Lung microvascular endothelial cell (primary cell): ENCODE results near the gene NR6A1. TPM values are rescaled to one million over a fixed set of nuclear protein-coding genes. Genes with fewer than 3 reads are reported as not detected.

Experiments used
- DNase-seq, 2 donors: peaks; one replicate each; pipeline versions ENCODE4 v3.0.0 to v3.0.0-alpha.2; 2010; ENCODE audit warnings: low read depth in 2 of 2
- total RNA-seq: library from RNA; depleted of rRNA; stranded (reverse); fragments of >200 nt; gene quantifications from 2 replicates; pipeline ENCODE4 v1.2.1, GENCODE V29; 2014

The NR6A1 gene
- total RNA-seq, 1 donor from 2014 or later, result 1.2 TPM

DNA sequence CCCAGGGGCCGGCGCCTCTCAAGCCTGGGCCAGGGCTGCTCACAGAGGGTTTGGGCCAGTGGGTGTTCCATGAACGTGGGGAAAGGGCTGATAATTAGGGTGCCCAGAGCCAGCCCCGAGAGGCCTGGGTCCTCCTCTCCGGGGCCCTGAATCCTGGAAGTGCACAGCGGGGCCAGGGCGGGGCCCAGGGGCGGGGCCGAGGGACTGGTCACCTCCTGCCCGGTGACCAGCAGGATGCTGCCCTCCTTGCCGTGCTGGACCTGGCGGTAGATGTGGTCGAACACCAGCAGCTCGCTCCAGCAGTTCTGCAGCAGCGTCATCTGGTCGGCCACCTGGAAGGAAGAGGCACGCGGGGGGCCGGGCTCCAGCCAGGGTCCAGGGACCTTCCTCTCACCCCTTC is 278.3 kb downstream of the NR6A1 start:
- DNase-seq, result no peak

DNA sequence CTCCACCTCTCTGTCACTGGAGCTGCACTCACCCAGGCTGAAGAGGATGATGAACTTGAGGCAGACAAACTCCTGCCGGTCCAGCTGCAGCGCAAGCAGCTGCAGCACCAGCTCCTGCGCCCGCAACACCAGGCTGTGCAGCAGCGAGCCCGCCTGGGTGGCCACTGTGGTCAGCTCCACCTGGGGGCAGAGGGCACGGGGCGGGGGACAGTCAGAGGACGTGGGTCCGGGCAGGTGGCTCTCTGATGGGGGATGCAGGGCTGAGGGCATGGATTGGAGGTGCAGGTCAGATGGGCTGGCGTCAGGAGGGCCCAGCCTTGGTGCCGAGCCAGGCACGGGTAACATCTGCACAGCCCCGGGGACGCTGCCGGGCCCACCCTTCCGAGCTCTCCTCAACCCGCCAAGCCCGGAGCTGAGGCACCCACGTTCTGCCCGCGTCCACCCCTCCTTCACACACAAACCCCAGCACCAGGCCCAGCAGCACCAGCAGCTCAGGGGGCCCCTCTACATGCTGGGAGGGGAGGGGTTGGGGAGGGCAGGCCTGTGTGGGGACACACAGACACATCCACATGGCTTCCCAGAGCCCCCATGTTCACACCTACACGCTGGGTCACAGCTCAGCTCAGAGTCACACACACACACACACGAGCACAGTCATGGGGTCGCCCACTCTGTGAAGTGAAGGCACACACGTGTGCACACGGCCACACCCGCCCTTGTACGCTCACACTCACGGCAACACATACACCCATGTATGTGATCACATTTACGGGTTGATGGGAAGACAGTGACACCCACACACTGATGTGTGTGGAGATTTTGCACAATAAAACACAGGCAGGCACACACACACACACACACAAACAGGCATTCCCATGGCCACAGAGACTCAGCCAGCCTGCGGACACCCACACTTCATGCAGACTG is 279.8 kb downstream of the NR6A1 start:
- no peak for DNase-seq

GRCh38 chr9:124490004-124490403 is 281.1 kb downstream of the NR6A1 start:
- no peak for DNase-seq

DNA sequence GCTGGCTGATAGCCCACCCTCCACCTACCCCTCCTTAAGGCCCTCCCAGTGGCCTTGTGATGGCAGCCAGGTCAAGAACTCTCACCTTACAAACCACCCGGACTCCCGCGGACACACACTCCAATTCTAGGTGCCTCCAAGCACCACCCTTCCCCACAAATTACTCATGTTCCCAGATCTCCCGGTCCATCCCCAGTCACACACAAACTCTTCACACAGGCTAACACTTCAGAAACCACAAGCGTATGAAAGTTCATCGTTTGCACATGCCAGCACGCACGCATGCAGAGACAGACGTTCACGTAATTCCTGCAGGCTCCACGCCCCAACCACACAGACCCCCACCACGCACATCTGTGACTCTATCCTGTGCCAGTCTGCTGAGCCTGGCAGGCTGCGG is 281.9 kb downstream of the NR6A1 start:
- no peak for DNase-seq

- DNase-seq, result no peak
These were observed 282.4 kb downstream of the NR6A1 start for GRCh38 chr9:124488641-124489210.

GRCh38 chr9:124487260-124488182 is 283.6 kb downstream of the NR6A1 start:
- no peak for DNase-seq

GRCh38 chr9:124486778-124487259 is 284.3 kb downstream of the NR6A1 start:
- DNase-seq, result peak in 1 of 2 donors; percentile 21

DNA sequence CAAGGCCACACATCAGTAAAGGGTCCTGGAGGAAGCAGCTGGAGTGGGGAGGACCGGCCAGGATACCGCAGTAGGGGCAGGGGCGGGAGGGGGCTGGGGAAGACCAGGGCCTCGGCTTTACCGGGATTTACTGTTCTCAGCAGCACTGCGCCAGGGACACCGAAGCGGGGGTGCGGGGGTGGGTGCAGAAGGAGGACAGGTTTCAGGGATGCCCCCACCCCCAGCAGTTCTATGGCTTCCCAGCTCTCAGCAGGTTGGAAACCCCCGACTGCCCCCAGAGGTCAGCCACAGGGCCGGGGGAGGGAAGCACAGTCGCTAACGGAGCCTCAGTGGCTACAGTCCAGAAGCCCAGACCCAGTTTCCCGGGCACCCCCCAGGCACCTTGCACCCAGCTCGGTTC is 285.2 kb downstream of the NR6A1 start:
- no peak for DNase-seq

DNA sequence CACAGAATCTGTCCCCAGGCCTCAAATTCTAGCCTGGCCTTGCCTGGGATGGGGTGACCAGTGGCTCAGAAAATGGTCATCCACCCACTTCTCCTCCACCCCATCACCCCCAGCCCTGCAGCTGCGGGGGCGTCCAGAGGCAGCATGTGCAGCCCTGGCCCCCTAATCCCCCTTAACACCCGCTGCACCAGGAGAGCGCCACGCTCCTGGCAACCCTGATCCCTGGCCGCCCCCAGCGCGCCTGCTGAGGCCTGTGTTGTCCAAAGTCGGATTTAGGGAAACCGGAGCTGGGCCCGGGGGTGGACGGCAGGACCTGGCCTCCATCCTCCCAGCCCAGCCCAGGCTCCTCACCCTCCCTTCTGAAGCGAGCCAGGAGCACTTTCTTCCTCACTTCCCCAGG is 285.9 kb downstream of the NR6A1 start:
- no peak for DNase-seq

DNA sequence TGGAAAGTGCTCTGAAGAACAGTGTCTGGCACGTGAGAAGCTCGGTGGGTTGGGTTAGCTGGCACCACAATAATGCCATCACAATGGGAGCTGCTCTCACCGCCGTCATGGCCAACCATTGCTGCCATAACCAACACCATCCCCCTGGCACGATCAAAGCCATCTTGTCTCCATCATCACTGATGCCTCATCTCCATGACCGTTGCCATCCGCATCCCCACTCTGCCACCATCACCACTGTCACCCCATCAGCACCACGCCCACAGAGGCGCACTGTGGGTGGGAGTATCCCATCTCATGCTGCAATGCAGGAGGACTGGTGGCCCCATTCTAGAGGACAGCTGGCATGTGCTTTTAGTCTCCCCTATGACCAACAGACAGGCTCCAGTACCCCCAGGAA is 287.6 kb downstream of the NR6A1 start:
- no peak for DNase-seq

DNA sequence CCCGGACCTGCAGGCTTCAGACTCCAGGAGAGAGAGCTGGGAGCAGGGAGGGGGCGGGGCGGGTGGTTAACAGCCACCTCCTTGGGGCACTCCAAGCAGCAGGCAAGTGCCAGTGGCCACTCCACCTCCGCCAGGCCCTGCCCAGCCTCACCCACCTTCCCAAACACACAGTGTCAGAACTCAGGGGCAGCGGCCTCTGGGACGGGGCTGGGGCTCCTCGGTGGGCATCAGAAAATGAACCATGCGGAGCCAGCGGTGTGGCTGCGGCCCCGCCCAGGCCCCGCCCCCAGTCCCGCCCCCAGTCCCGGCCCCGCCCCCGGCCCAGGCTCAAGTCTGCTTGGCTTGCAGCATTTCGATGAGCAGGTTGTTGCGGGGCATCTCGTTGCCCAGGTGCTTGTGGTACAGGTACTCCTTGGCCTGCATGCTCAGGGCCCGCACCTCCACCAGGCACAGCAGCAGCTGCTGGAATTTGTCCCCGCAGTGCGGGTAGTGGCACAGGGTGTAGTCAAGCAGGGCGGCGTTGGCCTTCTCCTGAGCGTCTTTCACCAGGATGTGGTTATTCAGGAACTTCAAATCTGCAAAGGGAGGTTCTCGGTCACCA is 288.6 kb downstream of the NR6A1 start:
- DNase-seq, result no peak

DNA sequence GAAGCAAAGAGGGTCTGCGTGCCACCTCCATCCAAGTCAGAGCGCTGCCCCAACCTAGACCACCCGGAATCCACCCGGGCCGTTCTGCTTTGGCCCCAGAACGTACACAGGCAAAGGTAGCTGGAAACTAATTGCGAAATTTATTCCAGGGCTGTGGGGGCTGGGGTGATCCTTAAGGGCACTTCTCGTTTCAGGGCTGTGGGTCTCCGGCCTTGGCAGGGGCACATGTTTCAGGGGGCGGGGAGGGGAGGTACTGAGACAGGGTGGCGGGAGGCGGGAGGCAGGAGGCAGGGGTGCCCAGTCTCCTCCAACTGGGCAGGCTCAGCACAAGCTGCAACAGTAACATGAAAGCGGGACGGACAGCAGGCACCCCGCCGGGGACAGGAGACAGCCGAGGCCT is 290.0 kb downstream of the NR6A1 start:
- no peak for DNase-seq

DNA sequence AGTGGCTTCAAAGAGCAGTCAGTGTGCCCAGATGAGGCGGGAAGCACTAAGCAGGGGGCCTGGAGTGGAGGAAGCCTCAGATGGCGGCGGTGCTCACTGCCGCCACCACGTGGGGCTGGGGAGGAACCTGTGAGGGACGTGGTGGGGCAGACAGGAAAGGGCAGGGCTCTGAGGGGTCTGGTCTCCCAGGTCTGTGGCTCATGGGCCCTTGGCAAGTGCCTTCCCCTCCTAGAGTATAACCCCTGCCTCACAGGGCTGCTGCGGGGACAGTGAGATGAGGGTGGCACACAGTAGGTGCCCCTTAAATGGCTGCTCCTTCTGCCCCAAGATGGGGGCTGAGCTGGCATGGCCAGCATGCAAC is 290.5 kb downstream of the NR6A1 start:
- DNase-seq, result peak; percentile 31 to 55

DNA sequence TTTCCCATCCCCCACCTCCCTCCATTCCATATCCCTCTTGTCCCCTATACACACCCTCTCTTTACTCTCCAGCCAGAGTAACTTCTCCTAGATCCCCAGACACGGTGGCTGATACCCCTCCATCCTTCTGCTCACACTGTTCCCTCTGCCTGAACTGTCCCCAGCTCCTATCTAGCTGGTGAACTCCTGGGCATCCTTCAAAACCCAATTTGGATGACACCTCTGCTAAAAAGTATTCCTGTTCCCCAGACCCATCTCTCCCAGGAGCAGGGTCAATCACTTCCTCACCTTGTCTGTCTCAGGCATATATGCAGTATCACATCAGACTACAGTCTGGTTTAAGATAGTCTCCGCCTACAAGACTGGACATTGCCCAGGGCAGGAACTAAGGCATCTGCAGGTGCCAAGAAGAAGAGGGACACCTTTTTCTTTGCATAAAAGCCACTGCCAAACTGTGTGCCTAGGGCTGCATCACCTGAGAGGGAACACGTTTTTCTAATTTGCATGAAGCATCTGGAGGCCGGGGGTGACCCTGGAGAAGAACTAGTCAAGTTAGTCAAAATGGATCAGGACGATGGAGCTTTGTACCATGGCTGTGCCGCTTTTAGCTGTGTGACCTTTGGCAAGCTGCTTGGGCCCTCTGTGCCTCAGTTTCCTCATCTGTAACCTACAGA is 291.0 kb downstream of the NR6A1 start:
- DNase-seq, result no peak

GRCh38 chr9:124479371-124479770 is 291.7 kb downstream of the NR6A1 start:
- DNase-seq, result no peak

- DNase-seq, result no peak
These were observed 292.8 kb downstream of the NR6A1 start for GRCh38 chr9:124478354-124478753.

DNA sequence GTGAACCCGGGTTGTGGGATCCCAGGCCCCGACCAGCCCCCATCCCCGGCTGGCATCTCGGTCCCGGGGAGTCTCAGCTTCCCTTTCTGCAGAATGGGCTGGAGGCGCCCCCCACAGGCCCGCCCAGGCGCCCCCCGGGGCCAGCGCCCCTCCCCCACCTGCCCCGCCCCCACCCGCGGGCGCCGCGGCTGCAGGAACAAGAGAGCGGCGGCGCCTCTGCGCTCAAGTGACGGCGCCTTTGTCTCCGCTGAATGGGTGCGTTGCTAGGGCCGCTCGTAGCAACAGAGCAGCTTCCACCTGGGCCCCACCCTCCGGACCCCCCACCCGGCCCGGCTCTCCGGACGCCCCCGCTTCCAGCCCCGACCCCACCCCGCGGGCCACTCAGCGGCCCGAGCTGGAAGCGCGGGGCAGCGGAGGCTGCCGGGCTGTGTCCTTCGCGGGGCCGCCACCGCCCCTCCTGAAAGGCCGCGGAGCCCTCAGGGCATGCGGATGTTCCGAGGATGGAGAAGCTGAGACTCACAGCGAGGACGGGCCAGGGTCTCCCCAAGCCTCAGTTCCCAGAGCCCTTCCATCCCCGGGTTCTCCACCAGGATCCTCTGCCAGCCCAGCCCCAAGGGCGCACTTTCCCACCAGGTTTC is 293.3 kb downstream of the NR6A1 start:
- no peak for DNase-seq

- DNase-seq, result no peak
These were observed 293.9 kb downstream of the NR6A1 start for GRCh38 chr9:124477211-124477647.

DNA sequence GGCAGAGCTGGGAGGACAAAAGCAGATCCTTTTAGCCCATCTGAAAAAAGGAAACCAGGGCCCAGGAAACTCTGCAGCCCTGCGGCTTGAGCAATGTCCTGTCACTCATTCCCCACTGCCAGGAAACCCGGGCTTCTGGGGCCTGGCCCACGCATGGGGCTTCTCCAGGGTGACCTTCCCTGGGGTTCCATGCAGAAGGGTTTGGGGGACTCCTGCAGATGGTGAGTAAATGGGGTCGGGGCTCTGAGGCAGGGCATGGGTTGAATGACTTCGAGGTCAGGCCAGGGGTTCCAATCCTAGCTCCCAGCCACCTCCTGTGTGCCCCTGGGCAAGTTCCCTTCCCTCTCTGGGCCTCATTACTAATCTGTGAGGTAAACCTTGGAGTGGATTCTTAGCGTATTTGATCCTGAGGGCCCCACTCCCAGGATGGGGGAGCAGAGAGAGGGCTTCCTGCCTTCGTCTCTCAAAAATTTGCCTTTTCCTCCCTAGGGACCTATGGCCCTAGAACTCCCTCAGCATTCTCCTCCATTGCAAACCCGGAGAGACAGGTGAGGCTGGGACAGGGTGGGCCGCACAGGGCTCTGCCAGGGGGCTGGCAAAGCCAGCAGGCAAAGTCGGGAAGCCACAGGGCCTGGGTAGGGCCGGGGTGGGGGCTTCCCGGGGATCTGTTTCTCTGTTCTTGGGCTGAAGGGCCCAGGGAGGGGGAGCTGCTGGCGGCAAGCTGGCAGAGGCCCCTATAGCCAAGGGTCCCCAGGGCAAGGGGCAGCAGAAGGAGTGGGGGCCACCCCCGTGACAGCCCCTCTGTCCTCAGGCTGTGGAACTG is 295.0 kb downstream of the NR6A1 start:
- DNase-seq, result no peak
